H1 (cell line): ENCODE data around the gene TBX2. TPM values are rescaled to one million over a fixed set of nuclear protein-coding genes. Genes with fewer than 3 reads are reported as not detected.

Source experiments
- CTCF ChIA-PET: fragments of 300-600 bp; sonication (Branson Sonifier 250); formaldehyde crosslinking; loops from one replicate; lab custom pipeline; 2021; ENCODE audit not compliant: partially characterized antibody; lab: Charles Lee
- POLR2A ChIA-PET: fragments of 300-600 bp; sonication (Branson Sonifier 250); formaldehyde crosslinking; loops from one replicate; lab custom pipeline; 2021; ENCODE audit warnings: inconsistent platforms; ENCODE audit not compliant: partially characterized antibody; lab: Charles Lee
- DNase-seq, 2 experiments: peaks; one replicate each; pipeline versions ENCODE4 v3.0.0 to v3.0.0-alpha.2; 2010 to 2022; ENCODE audit warnings: low spot score in 2 of 2, low read depth in 1 of 2, mixed read lengths in 1 of 2
- FAIRE-seq: peaks from 2 replicates; lab custom pipeline; 2011; peaks lifted over from hg19 to GRCh38; lab: Jason Lieb, UNC
- H2AFZ ChIP-seq: 2 replicates; pipeline ENCODE4 v1.8.1; 2012; ENCODE audit warnings: low read length, inconsistent platforms
- H2AK5ac ChIP-seq: 2 replicates; pipeline ENCODE4 v1.6.1; 2013; ENCODE audit warnings: low read depth, low read length
- H2BK120ac ChIP-seq: replicated peaks from 2 replicates; pipeline ENCODE3; 2013; ENCODE audit warnings: low read depth, low read length, inconsistent platforms
- H2BK12ac ChIP-seq: 2 replicates; pipeline ENCODE4 v1.6.1; 2013; ENCODE audit warnings: low read depth, low read length
- H2BK15ac ChIP-seq: 2 replicates; pipeline ENCODE4 v1.6.1; 2013; ENCODE audit warnings: low read length
- H2BK20ac ChIP-seq: 2 replicates; pipeline ENCODE4 v1.6.1; 2013; ENCODE audit warnings: low read length
- H2BK5ac ChIP-seq: 2 replicates; pipeline ENCODE4 v1.6.1; 2013; ENCODE audit warnings: low read depth, low read length
- H3K14ac ChIP-seq: 2 replicates; pipeline ENCODE4 v1.6.1; 2013; ENCODE audit warnings: inconsistent platforms; ENCODE audit not compliant: insufficient read length
- H3K18ac ChIP-seq: 2 replicates; pipeline ENCODE4 v1.6.1; 2013; ENCODE audit warnings: low read length; ENCODE audit errors: extremely low read depth
- H3K23ac ChIP-seq: 2 replicates; pipeline ENCODE4 v1.6.1; 2013; ENCODE audit warnings: inconsistent platforms; ENCODE audit not compliant: insufficient read length
- H3K23me2 ChIP-seq: 2 replicates; pipeline ENCODE4 v1.6.1; 2013; ENCODE audit warnings: low read depth, low read length
- H3K27ac ChIP-seq: 2 replicates; pipeline ENCODE4 v1.6.1; 2011; ENCODE audit warnings: low read depth, low read length, inconsistent platforms
- H3K27me3 ChIP-seq, 4 experiments: replicated peaks in 1 of 4; 1 replicate in 1 of 4; 2 replicates in 3 of 4; pipeline versions ENCODE4 v1.6.1 to v1.8.1; 2011 to 2013; ENCODE audit warnings: low read length in 3 of 4, mild to moderate bottlenecking in 3 of 4, inconsistent platforms in 2 of 4, mixed read lengths in 2 of 4, moderate library complexity in 1 of 4; ENCODE audit not compliant: control insufficient read depth in 3 of 4, insufficient read depth in 3 of 4; ENCODE audit errors: extremely low read depth in 1 of 4
- H3K36me3 ChIP-seq, 4 experiments: 2 replicates each; pipeline versions ENCODE4 v1.6.1 to v1.8.1; 2011 to 2013; ENCODE audit warnings: mild to moderate bottlenecking in 4 of 4, low read length in 3 of 4, moderate library complexity in 2 of 4, control low read depth in 1 of 4, inconsistent platforms in 1 of 4; ENCODE audit not compliant: insufficient read depth in 4 of 4, control insufficient read depth in 2 of 4
- H3K4ac ChIP-seq: replicated peaks from 2 replicates; pipeline ENCODE3; 2013; ENCODE audit warnings: low read length, low read depth, mixed read lengths, inconsistent platforms; ENCODE audit not compliant: insufficient read length
- H3K4me1 ChIP-seq, 4 experiments: replicated peaks in 1 of 4; 1 replicate in 1 of 4; 2 replicates in 3 of 4; pipeline versions ENCODE4 v1.6.1 to v1.8.1; 2011 to 2013; ENCODE audit warnings: low read length in 3 of 4, inconsistent platforms in 2 of 4, mixed read lengths in 1 of 4; ENCODE audit not compliant: insufficient read depth in 4 of 4, control insufficient read depth in 3 of 4
- H3K4me2 ChIP-seq, 2 experiments: 2 replicates each; pipeline versions ENCODE4 v1.6.1 to v1.8.1; 2011 to 2013; ENCODE audit warnings: low read depth in 2 of 2, low read length in 2 of 2, control low read depth in 1 of 2, inconsistent platforms in 1 of 2, mild to moderate bottlenecking in 1 of 2; ENCODE audit not compliant: insufficient read depth in 1 of 2
- H3K4me3 ChIP-seq, 4 experiments: fragments of 200-600, 300-600 bp in 1 of 4; sonication (generic), shearing (Covaris generic), sonication (Bioruptor Twin) in 1 of 4; 2 replicates each; pipeline versions ENCODE4 v1.5.1 to v1.8.1; 2011 to 2016; ENCODE audit warnings: low read length in 4 of 4, low read depth in 3 of 4, control low read depth in 2 of 4, inconsistent platforms in 2 of 4, mild to moderate bottlenecking in 2 of 4, mixed read lengths in 1 of 4, moderate library complexity in 1 of 4; ENCODE audit not compliant: insufficient read depth in 2 of 4; ENCODE audit errors: extremely low read depth in 1 of 4
- H3K56ac ChIP-seq: replicated peaks from 2 replicates; pipeline ENCODE3; 2013; ENCODE audit warnings: low read depth, mild to moderate bottlenecking, mixed read lengths, low read length, inconsistent platforms; ENCODE audit not compliant: insufficient read length
- H3K79me1 ChIP-seq: 2 replicates; pipeline ENCODE4 v1.6.1; 2013; ENCODE audit warnings: low read depth, low read length, control low read depth
- H3K79me2 ChIP-seq, 2 experiments: 2 replicates each; pipeline versions ENCODE4 v1.6.1 to v1.8.1; 2012 to 2013; ENCODE audit warnings: low read length in 2 of 2, mild to moderate bottlenecking in 2 of 2, inconsistent platforms in 1 of 2; ENCODE audit not compliant: insufficient read depth in 2 of 2, control insufficient read depth in 1 of 2
- H3K9ac ChIP-seq, 4 experiments: replicated peaks in 1 of 4; 1 replicate in 1 of 4; 2 replicates in 3 of 4; pipeline versions ENCODE4 v1.6.1 to v1.8.1; 2011 to 2013; ENCODE audit warnings: low read depth in 3 of 4, low read length in 3 of 4, control low read depth in 2 of 4, mild to moderate bottlenecking in 2 of 4, moderate library complexity in 2 of 4, inconsistent platforms in 1 of 4; ENCODE audit errors: extremely low read depth in 1 of 4
- H3K9me3 ChIP-seq, 2 experiments: 2 replicates each; pipeline versions ENCODE4 v1.6.1 to v1.8.1; 2012 to 2013; ENCODE audit warnings: mild to moderate bottlenecking in 2 of 2, moderate library complexity in 2 of 2, control low read depth in 1 of 2, inconsistent platforms in 1 of 2, low read depth in 1 of 2, low read length in 1 of 2, mixed read lengths in 1 of 2; ENCODE audit not compliant: insufficient read depth in 2 of 2
- H4K20me1 ChIP-seq, 2 experiments: replicated peaks in 1 of 2; 2 replicates each; pipeline versions ENCODE3 to v1.8.1; 2011 to 2013; ENCODE audit warnings: inconsistent platforms in 2 of 2, low read length in 2 of 2, mild to moderate bottlenecking in 1 of 2; ENCODE audit not compliant: insufficient read depth in 2 of 2, control insufficient read depth in 1 of 2
- H4K5ac ChIP-seq: 2 replicates; pipeline ENCODE4 v1.6.1; 2013; ENCODE audit warnings: low read length, low read depth, mixed read lengths, inconsistent platforms; ENCODE audit not compliant: insufficient read length
- H4K8ac ChIP-seq: 2 replicates; pipeline ENCODE4 v1.8.0; 2013; ENCODE audit warnings: mild to moderate bottlenecking, moderate library complexity, low read length, inconsistent platforms; ENCODE audit not compliant: insufficient read depth; ENCODE audit errors: extremely low read depth
- H4K91ac ChIP-seq: replicated peaks from 2 replicates; pipeline ENCODE3; 2013; ENCODE audit warnings: low read length, mixed read lengths, inconsistent platforms; ENCODE audit not compliant: insufficient read length
- ASH2L ChIP-seq: fragments of 200-600, 300-600 bp; sonication (generic); IDR thresholded peaks from one replicate; pipeline ENCODE4 v1.7.1; 2017; ENCODE audit warnings: low read length
- FOSL1 ChIP-seq: IDR thresholded peaks from 2 replicates; pipeline ENCODE4 v1.6.1; 2011; ENCODE audit warnings: mild to moderate bottlenecking, low read depth, low read length, moderate library complexity; ENCODE audit not compliant: insufficient read depth
- GTF2F1 ChIP-seq: IDR thresholded peaks from 2 replicates; pipeline ENCODE4 v1.6.1; 2012; ENCODE audit warnings: low read depth, low read length, improper control_type of control experiment, borderline replicate concordance
- SIX5 ChIP-seq: IDR thresholded peaks from 2 replicates; pipeline ENCODE4 v1.6.1; 2011; ENCODE audit warnings: mild to moderate bottlenecking, low read depth, low read length
- WGBS, 2 experiments: shearing (Covaris generic) in 1 of 2; methylation state at CpG; one replicate each; pipeline versions ENCODE4 v1.1.6 to v1.1.7; 2013 to 2015; ENCODE audit warnings: low lambda C conversion rate in 2 of 2, mixed read lengths in 2 of 2, inconsistent platforms in 1 of 2, low coverage in 1 of 2, missing lambda C conversion rate in 1 of 2; ENCODE audit not compliant: insufficient replicate concordance in 2 of 2, insufficient coverage in 1 of 2, insufficient read length in 1 of 2; ENCODE audit errors: extremely low coverage in 1 of 2, missing lambda C conversion rate in 1 of 2; 5-methylcytosine and 5-hydroxymethylcytosine counted together
- polyA plus RNA-seq, 7 experiments: library from polyadenylated mRNA; depleted of rRNA in 3 of 7; stranded (reverse) in 5 of 7; unstranded in 2 of 7; fragments of >200 nt in 5 of 7; fragments of 200-250 nt in 2 of 7; gene quantifications; 1 replicate in 5 of 7; 2 replicates in 1 of 7; 4 replicates in 1 of 7; pipeline versions ENCODE4 v1.2.1 to v1.2.3, GENCODE V29; 2011 to 2013; ENCODE audit warnings: missing spikeins in 2 of 7, mixed read lengths in 2 of 7
- total RNA-seq: library from RNA; stranded (reverse); fragmentation: NEBNext Ultra II Directional; extraction: Animal tissue kit (Norgen Biotek cat#: 25700); gene quantifications from 2 replicates; pipeline ENCODE4 v1.2.1, GENCODE V29; 2021

The TBX2 gene
- total and polyA plus RNA-seq, 2 of the 8 experiments (the other 6 are each of a cell fraction or from before 2014, with no cell fraction given): not detected

DNA sequence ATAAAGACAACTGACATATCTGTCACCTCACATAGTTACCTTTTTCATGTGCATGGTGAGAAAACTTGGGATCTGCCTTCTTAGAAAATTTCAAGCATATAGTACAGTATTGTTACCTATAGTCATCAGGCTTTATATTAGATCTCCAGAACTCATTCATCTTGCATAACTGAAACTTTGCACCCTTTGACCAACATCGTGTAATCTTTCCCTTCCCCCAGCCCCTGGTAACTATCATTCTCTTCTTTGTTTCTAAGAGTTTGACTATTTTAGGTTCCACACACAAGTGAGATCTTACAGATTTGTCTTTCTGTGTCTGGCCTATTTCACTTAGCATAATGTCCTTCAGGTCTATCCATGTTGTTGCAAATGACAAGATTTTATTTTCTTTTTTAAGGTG is 29.6 kb downstream of the TBX2 start:
- Histone ChIP-seq H3K56ac (no peak overlapping the region), H2BK120ac (no peak overlapping the region), H3K4ac (no peak overlapping the region), H3K14ac (no peak overlapping the region), H3K4me1 (peaks cover 0 to 4% (median 2%) of the 10 kb centered on the region in 4 experiments; a peak in 3 of 7 replicates), H2BK5ac (no peak overlapping the region), H3K18ac (no peak overlapping the region), H3K79me1 (no peaks in the 10 kb centered on the region), H3K23ac (no peak overlapping the region), H3K9ac (no peak overlapping the region), H4K91ac (no peak overlapping the region), H3K27ac (no peak overlapping the region), H3K23me2 (no peaks in the 10 kb centered on the region; the same call in 1 of the 2 replicates), H2BK15ac (no peak overlapping the region), H2AFZ (no peak overlapping the region), H3K9me3 (no peaks in the 10 kb centered on the region), H3K79me2 (no peaks in the 10 kb centered on the region), H4K20me1 (no peaks in the 10 kb centered on the region), H4K5ac (no peak overlapping the region), H3K4me3 (no peak overlapping the region), H2BK12ac (no peak overlapping the region), H3K27me3 (no peaks in the 10 kb centered on the region; a peak in 1 of 7 replicates), H4K8ac (no peak overlapping the region), H2BK20ac (no peak overlapping the region), H2AK5ac (no peak overlapping the region), H3K36me3 (no peaks in the 10 kb centered on the region), H3K4me2 (no peak overlapping the region)
- WGBS, 2 experiments: 68% methylated on average over 1 of the region's 1 CpG; no CpG with 5 or more reads in 1 of the 2 experiments
- no peak for DNase-seq
- FAIRE-seq: no peak
- POLR2A ChIA-PET: no interaction called here
- TF ChIP-seq ASH2L (no peak), GTF2F1 (no peak), SIX5 (no peak), FOSL1 (no peak)
- CTCF ChIA-PET: interaction anchor here (0.9 to 2.4 kb wide), 6 partner anchors 10 to 117 kb away, joined by 3 to 9 read pairs (median 4); no protein-coding TSS in a partner anchor
